GM19035 (cell line): ENCODE results near the gene FKBP5.
"Not testable (repeated sequence)": the region's sequence is repeated elsewhere in the genome, so short reads cannot be mapped to it uniquely, and the experiment has no call there.

Experiments
- ATAC-seq: cut with Tn5 transposase; IDR thresholded peaks from one replicate; pipeline ENCODE4 v1.9.1; 2021; ENCODE audit not compliant: unreplicated experiment

The FKBP5 gene

DNA sequence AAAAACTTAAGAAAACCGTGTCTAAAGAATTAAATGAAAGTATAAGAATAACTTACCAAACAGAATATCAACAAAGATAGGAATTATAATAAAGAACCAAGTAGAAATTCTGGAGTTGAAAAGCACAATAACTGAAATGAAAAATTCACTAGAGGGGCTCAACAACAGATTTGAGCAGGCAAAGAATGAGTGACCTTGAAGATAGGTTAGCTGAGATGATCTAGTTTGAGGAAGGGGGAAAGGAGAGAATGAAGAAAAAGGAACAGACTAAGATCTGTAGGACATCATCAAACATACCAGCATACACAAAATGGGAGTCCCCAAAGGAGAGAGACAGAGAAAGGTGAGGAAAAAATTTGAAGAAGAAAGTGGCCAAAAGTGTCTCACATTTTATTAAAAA, 138.3 kb downstream of the FKBP5 start:
- ATAC-seq, result no peak

DNA sequence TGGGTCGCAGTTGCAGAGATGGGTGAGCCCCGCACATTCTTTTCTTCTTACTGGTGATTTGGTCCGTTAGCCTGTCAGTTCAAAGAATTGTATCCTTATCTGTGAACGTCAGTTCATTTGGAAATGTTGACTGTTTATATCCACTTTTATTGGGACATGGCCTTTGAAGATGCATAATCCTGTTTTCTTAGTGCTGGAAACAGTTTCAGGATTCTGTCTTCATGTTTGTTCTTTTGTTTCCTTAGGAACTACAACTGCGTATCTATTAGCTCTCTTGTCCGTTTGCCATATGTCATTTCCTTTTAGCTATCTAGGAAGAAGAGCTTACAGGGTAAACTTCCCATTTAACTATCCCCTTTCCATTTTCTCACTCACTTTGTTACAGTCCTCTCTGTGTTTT, 141.0 kb downstream of the FKBP5 start:
- ATAC-seq, result no peak

GRCh38 chr6:35544769-35545361, 143.8 kb downstream of the FKBP5 start:
- no peak for ATAC-seq

- no peak for ATAC-seq
These were observed 145.1 kb downstream of the FKBP5 start for GRCh38 chr6:35543459-35544193.

DNA sequence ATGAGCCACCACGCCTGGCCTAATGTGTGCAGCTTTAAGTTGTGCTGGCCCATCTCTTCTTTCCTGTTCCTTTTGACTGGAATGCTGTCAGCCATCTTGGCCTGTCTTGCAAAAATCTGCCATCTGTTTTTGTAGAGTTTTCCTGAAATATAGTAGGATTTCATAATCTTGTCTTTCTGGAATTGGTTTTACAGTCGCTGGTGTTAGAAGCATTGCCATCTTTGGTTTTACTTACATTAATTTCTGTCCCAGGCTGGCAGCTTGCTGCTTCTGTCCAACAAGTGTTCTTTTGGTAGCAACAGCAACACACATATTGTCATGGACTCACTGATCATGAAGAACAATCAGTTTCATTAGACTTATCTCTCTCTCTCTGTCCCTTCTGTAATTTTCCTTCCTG, 146.9 kb downstream of the FKBP5 start:
- no peak for ATAC-seq

DNA sequence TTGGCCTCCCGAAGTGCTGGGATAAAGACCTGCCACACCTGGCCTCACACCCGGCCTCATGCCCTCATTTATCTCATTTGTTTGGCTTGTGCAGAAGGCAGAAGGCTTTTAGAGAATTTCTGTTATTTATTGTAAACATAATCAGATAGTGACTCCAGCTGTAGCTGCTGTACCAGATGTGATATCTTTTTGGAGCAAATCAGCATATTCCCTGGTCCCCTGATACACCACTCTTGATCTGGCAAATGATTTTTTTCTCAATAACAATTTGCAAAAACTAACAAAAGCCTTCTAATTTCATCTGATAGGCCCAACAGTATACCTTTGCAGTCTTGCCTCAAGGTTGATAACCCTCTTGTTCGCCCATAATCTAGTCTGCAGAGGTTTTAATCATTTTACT, 149.5 kb downstream of the FKBP5 start:
- no peak for ATAC-seq

DNA sequence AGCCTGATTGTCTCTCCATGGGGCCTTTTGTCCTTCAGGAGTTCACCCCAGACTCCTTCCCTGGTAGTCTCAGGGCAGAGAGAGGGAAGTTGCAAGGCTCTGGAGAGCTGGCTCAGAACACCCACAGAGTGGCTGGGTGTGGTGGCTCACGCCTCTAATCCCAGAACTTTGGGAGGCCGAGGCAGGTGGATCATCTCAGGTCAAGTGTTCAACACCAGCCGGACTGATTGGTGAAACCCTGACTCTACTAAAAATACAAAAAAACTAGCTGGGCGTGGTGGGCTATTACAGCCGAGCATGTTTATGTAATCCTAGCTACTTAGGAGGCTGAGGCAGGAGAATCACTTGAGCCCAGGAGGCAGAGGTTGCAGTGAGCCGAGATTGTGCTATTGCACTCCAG, 152.9 kb downstream of the FKBP5 start:
- not testable (repeated sequence) for ATAC-seq

GRCh38 chr6:35534407-35535170, 154.1 kb downstream of the FKBP5 start:
- no peak for ATAC-seq

- no peak for ATAC-seq
These were observed 154.7 kb downstream of the FKBP5 start for GRCh38 chr6:35533981-35534380.

- ATAC-seq, result no peak
These were observed 156.6 kb downstream of the FKBP5 start for GRCh38 chr6:35532126-35532525.

- no peak for ATAC-seq
These were observed 164.2 kb downstream of the FKBP5 start for GRCh38 chr6:35524380-35525020.
